ENCODE results near the gene DSE.

DNA sequence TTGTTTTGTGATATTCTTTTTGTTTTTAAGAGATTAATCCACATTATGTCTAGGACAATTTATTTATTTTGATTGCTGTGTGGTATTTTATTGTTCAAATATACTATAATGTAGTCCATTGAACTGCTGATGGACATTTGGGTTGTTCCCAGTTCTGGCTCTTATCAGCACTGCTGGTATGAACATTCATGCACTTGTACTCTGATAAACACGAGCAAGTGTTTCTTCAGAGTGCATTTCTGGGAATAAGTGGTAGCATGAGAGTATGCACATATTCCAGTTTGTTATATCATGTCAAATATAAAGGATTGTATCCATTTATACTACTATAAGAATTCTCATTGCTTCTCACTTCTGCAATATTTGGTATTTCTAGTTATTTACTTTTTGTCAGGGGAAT, 97.5 kb downstream of the DSE start:
- TF ChIP-seq, protein P1, sequence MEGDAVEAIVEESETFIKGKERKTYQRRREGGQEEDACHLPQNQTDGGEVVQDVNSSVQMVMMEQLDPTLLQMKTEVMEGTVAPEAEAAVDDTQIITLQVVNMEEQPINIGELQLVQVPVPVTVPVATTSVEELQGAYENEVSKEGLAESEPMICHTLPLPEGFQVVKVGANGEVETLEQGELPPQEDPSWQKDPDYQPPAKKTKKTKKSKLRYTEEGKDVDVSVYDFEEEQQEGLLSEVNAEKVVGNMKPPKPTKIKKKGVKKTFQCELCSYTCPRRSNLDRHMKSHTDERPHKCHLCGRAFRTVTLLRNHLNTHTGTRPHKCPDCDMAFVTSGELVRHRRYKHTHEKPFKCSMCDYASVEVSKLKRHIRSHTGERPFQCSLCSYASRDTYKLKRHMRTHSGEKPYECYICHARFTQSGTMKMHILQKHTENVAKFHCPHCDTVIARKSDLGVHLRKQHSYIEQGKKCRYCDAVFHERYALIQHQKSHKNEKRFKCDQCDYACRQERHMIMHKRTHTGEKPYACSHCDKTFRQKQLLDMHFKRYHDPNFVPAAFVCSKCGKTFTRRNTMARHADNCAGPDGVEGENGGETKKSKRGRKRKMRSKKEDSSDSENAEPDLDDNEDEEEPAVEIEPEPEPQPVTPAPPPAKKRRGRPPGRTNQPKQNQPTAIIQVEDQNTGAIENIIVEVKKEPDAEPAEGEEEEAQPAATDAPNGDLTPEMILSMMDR (IDR thresholded peaks at IDR 0.05), result no peak
- no peak for TF ChIP-seq POLR2A (IDR thresholded peaks at IDR 0.05)
